Measurements from ENCODE around the gene CHCHD3. TPM values are rescaled to one million over a fixed set of nuclear protein-coding genes. Genes with fewer than 3 reads are reported as not detected.

The CHCHD3 gene
- total and polyA plus RNA-seq, 4 donors = 25.5 to 37.8 (median 31.8) TPM

DNA sequence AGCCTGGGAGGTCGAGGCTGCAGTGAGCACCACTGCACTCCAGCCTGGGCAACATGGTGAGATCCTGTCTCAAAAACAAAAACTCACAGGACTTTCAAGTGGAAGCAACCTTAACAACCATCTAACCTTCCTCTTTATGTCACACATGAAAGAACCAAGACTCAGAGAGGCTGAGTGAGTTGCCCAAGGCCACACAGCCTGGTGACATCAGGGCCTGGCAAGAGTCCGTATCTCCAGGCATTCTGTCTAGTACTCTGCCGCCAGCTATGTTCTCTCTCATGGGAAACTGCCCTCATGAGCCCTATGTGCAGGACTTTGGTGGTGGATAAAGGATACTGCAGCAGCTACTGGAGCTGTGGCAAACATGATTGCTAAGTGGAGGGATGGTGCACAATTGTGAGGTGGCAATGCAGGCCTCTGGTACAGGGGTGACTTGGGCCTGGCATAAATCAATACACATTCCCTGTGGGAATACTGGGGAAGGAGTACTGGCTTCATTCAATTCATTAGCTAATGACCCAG lies 10.1 kb upstream of the CHCHD3 start:
- Histone ChIP-seq H3K4me1 (ENCODE audit: control insufficient read depth in 4 of 4, insufficient read depth in 4 of 4, low read length in 3 of 4) (no peaks in the 10 kb centered on the region), H3K27ac (ENCODE audit: low read depth in 1 of 2, low read length in 2 of 2) (no peak overlapping the region), H3K9ac (ENCODE audit: low read depth in 1 of 2, low read length in 2 of 2) (no peak overlapping the region), H3K4me3 (ENCODE audit: low read depth in 1 of 3, low read length in 3 of 3) (no peak overlapping the region), H3K9me3 (ENCODE audit: control insufficient read depth in 4 of 4, low read length in 3 of 4) (no peaks in the 10 kb centered on the region), H3K27me3 (ENCODE audit: control insufficient read depth in 4 of 4, insufficient read depth in 4 of 4, low read length in 3 of 4) (no peaks in the 10 kb centered on the region), H3K36me3 (ENCODE audit: control insufficient read depth in 4 of 4, insufficient read depth in 3 of 4, low read depth in 1 of 4, low read length in 3 of 4) (no peaks in the 10 kb centered on the region)
- no peak for DNase-seq (ENCODE audit: low spot score)
- TF ChIP-seq REST (IDR thresholded peaks at IDR 0.05) = no peak
- TF ChIP-seq RXRA (IDR thresholded peaks at IDR 0.05) = no peak
- no peak for TF ChIP-seq GABPA (IDR thresholded peaks at IDR 0.05 in 1 of 2, conservative IDR thresholded peaks at IDR 0.05 in 1 of 2)
- TF ChIP-seq MAX (IDR thresholded peaks at IDR 0.05) = no peak
- no peak for TF ChIP-seq TAF1 (conservative IDR thresholded peaks at IDR 0.05)
- no peak for TF ChIP-seq HNF4G (IDR thresholded peaks at IDR 0.05)
- WGBS = 95% methylated on average over 3 of the region's 3 CpGs

GRCh38 chr7:133082390-133082766 lies 488 bp upstream of the CHCHD3 start:
- H3K4me1 ChIP-seq (ENCODE audit: control insufficient read depth in 4 of 4, insufficient read depth in 4 of 4, low read length in 3 of 4) = peaks cover 4 to 29% (median 21%) of the 10 kb centered on the region in 4 donors
- H3K9ac ChIP-seq (ENCODE audit: low read depth in 1 of 2, low read length in 2 of 2) = no peak overlapping the region
- TF ChIP-seq YY1 (IDR thresholded peaks at IDR 0.05) (no peak), JUND (IDR thresholded peaks at IDR 0.05) (no peak)
- TF ChIP-seq, protein P1, sequence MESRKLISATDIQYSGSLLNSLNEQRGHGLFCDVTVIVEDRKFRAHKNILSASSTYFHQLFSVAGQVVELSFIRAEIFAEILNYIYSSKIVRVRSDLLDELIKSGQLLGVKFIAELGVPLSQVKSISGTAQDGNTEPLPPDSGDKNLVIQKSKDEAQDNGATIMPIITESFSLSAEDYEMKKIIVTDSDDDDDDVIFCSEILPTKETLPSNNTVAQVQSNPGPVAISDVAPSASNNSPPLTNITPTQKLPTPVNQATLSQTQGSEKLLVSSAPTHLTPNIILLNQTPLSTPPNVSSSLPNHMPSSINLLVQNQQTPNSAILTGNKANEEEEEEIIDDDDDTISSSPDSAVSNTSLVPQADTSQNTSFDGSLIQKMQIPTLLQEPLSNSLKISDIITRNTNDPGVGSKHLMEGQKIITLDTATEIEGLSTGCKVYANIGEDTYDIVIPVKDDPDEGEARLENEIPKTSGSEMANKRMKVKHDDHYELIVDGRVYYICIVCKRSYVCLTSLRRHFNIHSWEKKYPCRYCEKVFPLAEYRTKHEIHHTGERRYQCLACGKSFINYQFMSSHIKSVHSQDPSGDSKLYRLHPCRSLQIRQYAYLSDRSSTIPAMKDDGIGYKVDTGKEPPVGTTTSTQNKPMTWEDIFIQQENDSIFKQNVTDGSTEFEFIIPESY (IDR thresholded peaks at IDR 0.05) = no peak
- peak overlapping the region in 1 of 3 donors; percentile 15 for H3K4me3 ChIP-seq (ENCODE audit: low read depth in 1 of 3, low read length in 3 of 3)
- H3K36me3 ChIP-seq (ENCODE audit: control insufficient read depth in 4 of 4, insufficient read depth in 3 of 4, low read depth in 1 of 4, low read length in 3 of 4) = no peaks in the 10 kb centered on the region
- WGBS = 84% methylated on average over 3 of the region's 3 CpGs
- H3K27ac ChIP-seq (ENCODE audit: low read depth in 1 of 2, low read length in 2 of 2) = no peak overlapping the region
- no peaks in the 10 kb centered on the region for H3K27me3 ChIP-seq (ENCODE audit: control insufficient read depth in 4 of 4, insufficient read depth in 4 of 4, low read length in 3 of 4)
- no peak for DNase-seq (ENCODE audit: low spot score)
- H3K9me3 ChIP-seq (ENCODE audit: control insufficient read depth in 4 of 4, low read length in 3 of 4) = no peaks in the 10 kb centered on the region

GRCh38 chr7:133081119-133081598 lies 731 bp downstream of the CHCHD3 start:
- Histone ChIP-seq H3K27me3 (ENCODE audit: control insufficient read depth in 4 of 4, insufficient read depth in 4 of 4, low read length in 3 of 4) (no peaks in the 10 kb centered on the region), H3K27ac (ENCODE audit: low read depth in 1 of 2, low read length in 2 of 2) (peak overlapping the region; percentile 65 to 66), H3K9me3 (ENCODE audit: control insufficient read depth in 4 of 4, low read length in 3 of 4) (no peaks in the 10 kb centered on the region), H3K36me3 (ENCODE audit: control insufficient read depth in 4 of 4, insufficient read depth in 3 of 4, low read depth in 1 of 4, low read length in 3 of 4) (no peaks in the 10 kb centered on the region), H3K4me3 (ENCODE audit: low read depth in 1 of 3, low read length in 3 of 3) (peak overlapping the region; percentile 85 to 99 (median 89)), H3K9ac (ENCODE audit: low read depth in 1 of 2, low read length in 2 of 2) (peak overlapping the region; percentile 79 to 82), H3K4me1 (ENCODE audit: control insufficient read depth in 4 of 4, insufficient read depth in 4 of 4, low read length in 3 of 4) (peaks cover 4 to 29% (median 21%) of the 10 kb centered on the region in 4 donors)
- DNase-seq (ENCODE audit: low spot score) = peak; percentile 64
- 2% methylated on average over 8 of the region's 8 CpGs for WGBS
- TF ChIP-seq, protein P2, sequence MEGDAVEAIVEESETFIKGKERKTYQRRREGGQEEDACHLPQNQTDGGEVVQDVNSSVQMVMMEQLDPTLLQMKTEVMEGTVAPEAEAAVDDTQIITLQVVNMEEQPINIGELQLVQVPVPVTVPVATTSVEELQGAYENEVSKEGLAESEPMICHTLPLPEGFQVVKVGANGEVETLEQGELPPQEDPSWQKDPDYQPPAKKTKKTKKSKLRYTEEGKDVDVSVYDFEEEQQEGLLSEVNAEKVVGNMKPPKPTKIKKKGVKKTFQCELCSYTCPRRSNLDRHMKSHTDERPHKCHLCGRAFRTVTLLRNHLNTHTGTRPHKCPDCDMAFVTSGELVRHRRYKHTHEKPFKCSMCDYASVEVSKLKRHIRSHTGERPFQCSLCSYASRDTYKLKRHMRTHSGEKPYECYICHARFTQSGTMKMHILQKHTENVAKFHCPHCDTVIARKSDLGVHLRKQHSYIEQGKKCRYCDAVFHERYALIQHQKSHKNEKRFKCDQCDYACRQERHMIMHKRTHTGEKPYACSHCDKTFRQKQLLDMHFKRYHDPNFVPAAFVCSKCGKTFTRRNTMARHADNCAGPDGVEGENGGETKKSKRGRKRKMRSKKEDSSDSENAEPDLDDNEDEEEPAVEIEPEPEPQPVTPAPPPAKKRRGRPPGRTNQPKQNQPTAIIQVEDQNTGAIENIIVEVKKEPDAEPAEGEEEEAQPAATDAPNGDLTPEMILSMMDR (IDR thresholded peaks at IDR 0.05; ENCODE audit: low read depth, low read length, missing input control) = no peak
- TF ChIP-seq RAD21 (IDR thresholded peaks at IDR 0.05) = peak in 1 of 2 donors; percentile 14
- no peak for TF ChIP-seq ATF3 (IDR thresholded peaks at IDR 0.05)
- TF ChIP-seq GABPA (IDR thresholded peaks at IDR 0.05 in 1 of 2, conservative IDR thresholded peaks at IDR 0.05 in 1 of 2) = no peak
- TF ChIP-seq JUND (IDR thresholded peaks at IDR 0.05) = no peak
- TF ChIP-seq, protein P1 (IDR thresholded peaks at IDR 0.05) = no peak

Measured in liver (tissue), 9 donors.